ENCODE results near the gene SCAMP3. TPM values are rescaled to one million over a fixed set of nuclear protein-coding genes. Genes with fewer than 3 reads are reported as not detected.
"Not testable (repeated sequence)": the region's sequence is repeated elsewhere in the genome, so short reads cannot be mapped to it uniquely, and the experiment has no call there.

The SCAMP3 gene
- total and polyA plus RNA-seq, 2 of the 4 experiments (the other 2 are of a cell fraction), result 30.5 to 118 TPM

DNA sequence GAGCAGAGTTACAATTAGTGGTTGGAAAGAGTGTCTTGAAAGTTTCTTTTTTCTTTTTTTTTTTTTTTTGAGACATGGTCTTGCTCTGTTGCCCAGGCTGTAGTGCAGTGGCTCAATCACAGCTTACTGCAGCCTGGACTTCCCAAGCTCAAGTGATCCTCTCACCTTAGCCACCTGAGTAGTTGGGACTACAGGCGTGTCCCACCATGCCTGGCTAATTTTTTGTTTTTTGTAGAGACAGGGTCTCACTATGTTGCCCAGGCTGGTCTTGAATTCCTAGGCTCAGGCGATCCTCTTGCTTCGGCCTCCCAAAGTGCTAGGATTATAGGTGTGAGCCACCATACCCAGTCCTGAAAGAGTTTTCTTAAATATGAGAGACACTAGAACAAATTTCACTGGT is 15.4 kb downstream of the SCAMP3 start:
- H3K4me1 ChIP-seq (ENCODE audit: control insufficient read depth, insufficient read depth, low read length); intact Hi-C loops (cut with micrococcal nuclease); H3K56ac ChIP-seq (ENCODE audit: extremely low read depth, insufficient read depth, low read length); H3K9me3 ChIP-seq (ENCODE audit: control insufficient read depth, insufficient read depth, low read length); H3K4ac ChIP-seq (ENCODE audit: low read depth, low read length); H3K27me3 ChIP-seq (ENCODE audit: control insufficient read depth, insufficient read depth, low read length); CTCF ChIA-PET; H3K23ac ChIP-seq (ENCODE audit: low read depth, low read length); H2BK5ac ChIP-seq (ENCODE audit: low read depth, low read length, poor library complexity, severe bottlenecking); H3K9me1 ChIP-seq (ENCODE audit: insufficient read depth, low read length); H3K4me3 ChIP-seq (ENCODE audit: insufficient read depth, low read depth, low read length); H4K5ac ChIP-seq (ENCODE audit: low read depth, low read length); H4K8ac ChIP-seq (ENCODE audit: low read depth in 2 of 2, low read length in 2 of 2); H2BK20ac ChIP-seq (ENCODE audit: low read depth, low read length); dilution Hi-C loops (cut with HindIII; ENCODE audit: low sequenced_read_pairs, unreplicated experiment); ATAC-seq (ENCODE audit: low read depth); H2AK9ac ChIP-seq (replicated peaks; ENCODE audit: low read depth, low read length, poor library complexity); H2AFZ ChIP-seq (replicated peaks; ENCODE audit: low read length, poor library complexity); H2AK5ac ChIP-seq (ENCODE audit: low read depth, low read length); H2BK120ac ChIP-seq (ENCODE audit: low read depth, low read length); H3K27ac ChIP-seq (ENCODE audit: insufficient read depth, low read length); H4K91ac ChIP-seq (ENCODE audit: insufficient read depth, low read depth, low read length); H4K20me1 ChIP-seq (ENCODE audit: insufficient read depth, low read length); H3K18ac ChIP-seq (ENCODE audit: low read depth, low read length); H3K14ac ChIP-seq (replicated peaks; ENCODE audit: low read depth, low read length); H3K4me2 ChIP-seq (ENCODE audit: low read depth, low read length); in situ Hi-C loops (cut with MboI; ENCODE audit: low sequenced_read_pairs); H3K9ac ChIP-seq (ENCODE audit: low read depth, low read length); DNase-seq; BruUV-seq (replicated peaks); H2BK15ac ChIP-seq (ENCODE audit: low read depth, low read length): not testable (repeated sequence)
- H3K79me1 ChIP-seq (ENCODE audit: low read depth in 1 of 2, low read length in 2 of 2), result peaks cover 4 to 25% of the 10 kb centered on the region in 2 experiments; a peak in 3 of 4 replicates
- peaks cover 16% of the 10 kb centered on the region for H3K36me3 ChIP-seq (ENCODE audit: control insufficient read depth, insufficient read depth, low read length)
- no CpG with 5 or more reads among the region's 3 CpGs for WGBS, 2 experiments (ENCODE audit: extremely low coverage in 2 of 2, insufficient read length in 1 of 2)
- POLR2A ChIA-PET (ENCODE audit: unreplicated experiment), result interaction anchor here (0.6 kb wide), 1 partner anchor 462 kb away, joined by 4 read pairs; no protein-coding TSS in a partner anchor
